Natural killer cell (primary cell): Measurements from ENCODE around the gene JADE1. TPM values are rescaled to one million over a fixed set of nuclear protein-coding genes. Genes with fewer than 3 reads are reported as not detected.
A peak's percentile ranks its signal among the peaks of the same experiment; 100 is the strongest.

Experiments
- ATAC-seq, 3 donors: fragments of 150-1000 bp in 2 of 3; fragments of 200-7000 bp in 1 of 3; cut with Tn5 transposase; 1 replicate in 1 of 3; 2 replicates in 2 of 3; pipeline ENCODE4 v1.10.0; 2021; ENCODE audit warnings: mild to moderate bottlenecking in 2 of 3, moderate library complexity in 2 of 3
- DNase-seq, 2 donors: peaks; one replicate each; pipeline versions ENCODE4 v3.0.0 to v3.0.0-alpha.2; 2013 to 2021; ENCODE audit warnings: mixed read lengths in 1 of 2
- H3K27ac ChIP-seq: one replicate; pipeline ENCODE4 v1.5.1; 2013; ENCODE audit warnings: mild to moderate bottlenecking, low read length
- H3K27me3 ChIP-seq: one replicate; pipeline ENCODE4 v1.6.1; 2013; ENCODE audit warnings: low read length; ENCODE audit not compliant: control insufficient read depth, insufficient read depth
- H3K36me3 ChIP-seq: one replicate; pipeline ENCODE4 v1.6.1; 2013; ENCODE audit warnings: low read length; ENCODE audit not compliant: control insufficient read depth, insufficient read depth
- H3K4me1 ChIP-seq: one replicate; pipeline ENCODE4 v1.6.1; 2013; ENCODE audit warnings: low read length; ENCODE audit not compliant: control insufficient read depth, insufficient read depth
- H3K4me3 ChIP-seq: one replicate; pipeline ENCODE4 v1.5.1; 2013; ENCODE audit warnings: low read length
- H3K9me3 ChIP-seq: one replicate; pipeline ENCODE4 v1.6.1; 2013; ENCODE audit warnings: low read length; ENCODE audit not compliant: control insufficient read depth, insufficient read depth
- H3K27ac Mint-ChIP-seq, 2 donors: one replicate each; pipeline ENCODE4 v1.8.0; 2022; ENCODE audit warnings: mild to moderate bottlenecking in 2 of 2, mixed read lengths in 2 of 2, moderate library complexity in 1 of 2
- H3K27me3 Mint-ChIP-seq, 2 donors: one replicate each; pipeline ENCODE4 v1.8.0; 2022; ENCODE audit warnings: low read depth in 2 of 2, mixed read lengths in 2 of 2
- H3K36me3 Mint-ChIP-seq: one replicate; pipeline ENCODE4 v1.8.0; 2022; ENCODE audit warnings: mixed read lengths
- H3K4me1 Mint-ChIP-seq, 2 donors: one replicate each; pipeline ENCODE4 v1.8.0; 2022; ENCODE audit warnings: mixed read lengths in 2 of 2
- H3K4me3 Mint-ChIP-seq: one replicate; pipeline ENCODE4 v1.8.0; 2022; ENCODE audit warnings: mild to moderate bottlenecking, moderate library complexity, mixed read lengths
- H3K9me3 Mint-ChIP-seq, 2 donors: one replicate each; pipeline ENCODE4 v1.8.0; 2022; ENCODE audit warnings: mixed read lengths in 2 of 2
- WGBS: methylation state at CpG from one replicate; pipeline ENCODE4 v1.1.7; 2013; ENCODE audit warnings: missing lambda C conversion rate; ENCODE audit not compliant: insufficient coverage; 5-methylcytosine and 5-hydroxymethylcytosine counted together
- intact Hi-C: fragments of 100-400 bp; cut with micrococcal nuclease; formaldehyde crosslinking; loops from one replicate; pipeline ENCODE4 v1.14.2; 2022
- total RNA-seq, 4 donors: library from RNA; stranded (reverse); fragments of 120-200 nt in 1 of 4; gene quantifications; one replicate each; pipeline versions ENCODE4 v1.2.3 to v1.2.4, GENCODE V29; 2013 to 2022
- TF ChIP-seq, protein P1 (sequence below): fragments of 200-600 bp; IDR thresholded peaks from one replicate; pipeline ENCODE4 v1.8.0; 2022; ENCODE audit warnings: antibody characterized with exemption

JADE1 gene
- total RNA-seq, 3 donors from 2014 or later (not counting 1 experiment from before 2014, with no cell fraction given) = 48.9 to 55.8 (median 52.7) TPM

DNA sequence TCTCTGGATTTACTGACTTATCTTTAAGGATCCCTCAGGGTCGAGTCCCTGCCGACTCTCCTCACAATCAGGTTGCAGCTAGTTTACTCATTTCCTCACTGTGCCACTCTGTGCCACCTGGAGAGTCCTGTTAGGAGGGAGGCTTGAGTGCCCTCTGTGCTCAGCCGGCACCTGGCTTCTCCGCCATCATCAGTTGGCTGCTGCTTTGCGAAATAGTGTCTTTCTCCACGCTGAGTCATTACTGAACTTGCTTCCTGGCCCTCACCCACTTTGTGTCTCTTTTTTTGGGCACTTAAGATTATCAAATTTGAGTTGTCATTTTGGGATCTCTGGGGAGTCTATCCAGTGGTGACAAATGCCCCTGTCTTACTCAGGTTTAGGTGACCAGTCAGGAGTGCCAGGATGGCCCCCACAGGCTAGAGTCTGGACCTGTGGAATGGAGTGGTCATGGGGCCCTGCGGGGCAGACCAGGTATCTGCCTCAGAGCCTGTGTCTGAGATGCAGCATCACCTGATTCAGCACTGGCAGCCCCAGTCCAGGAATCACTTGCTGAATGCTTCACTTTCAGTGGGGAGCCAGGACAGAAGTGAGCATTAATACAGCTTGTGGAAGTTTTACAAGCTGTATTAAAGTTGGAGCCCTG, 37.7 kb downstream of the JADE1 start:
- intact Hi-C loops = no loop called here
- Mint-ChIP-seq H3K36me3 (peaks cover 64% of the 10 kb centered on the region), H3K27me3 (no peaks in the 10 kb centered on the region), H3K4me1 (peaks cover 37 to 40% of the 10 kb centered on the region in 2 donors), H3K4me3 (no peak overlapping the region), H3K27ac (peak overlapping the region; percentile 52 to 76), H3K9me3 (no peaks in the 10 kb centered on the region)
- TF ChIP-seq, protein P1, sequence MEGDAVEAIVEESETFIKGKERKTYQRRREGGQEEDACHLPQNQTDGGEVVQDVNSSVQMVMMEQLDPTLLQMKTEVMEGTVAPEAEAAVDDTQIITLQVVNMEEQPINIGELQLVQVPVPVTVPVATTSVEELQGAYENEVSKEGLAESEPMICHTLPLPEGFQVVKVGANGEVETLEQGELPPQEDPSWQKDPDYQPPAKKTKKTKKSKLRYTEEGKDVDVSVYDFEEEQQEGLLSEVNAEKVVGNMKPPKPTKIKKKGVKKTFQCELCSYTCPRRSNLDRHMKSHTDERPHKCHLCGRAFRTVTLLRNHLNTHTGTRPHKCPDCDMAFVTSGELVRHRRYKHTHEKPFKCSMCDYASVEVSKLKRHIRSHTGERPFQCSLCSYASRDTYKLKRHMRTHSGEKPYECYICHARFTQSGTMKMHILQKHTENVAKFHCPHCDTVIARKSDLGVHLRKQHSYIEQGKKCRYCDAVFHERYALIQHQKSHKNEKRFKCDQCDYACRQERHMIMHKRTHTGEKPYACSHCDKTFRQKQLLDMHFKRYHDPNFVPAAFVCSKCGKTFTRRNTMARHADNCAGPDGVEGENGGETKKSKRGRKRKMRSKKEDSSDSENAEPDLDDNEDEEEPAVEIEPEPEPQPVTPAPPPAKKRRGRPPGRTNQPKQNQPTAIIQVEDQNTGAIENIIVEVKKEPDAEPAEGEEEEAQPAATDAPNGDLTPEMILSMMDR = no peak
- H3K9me3 ChIP-seq = no peaks in the 10 kb centered on the region
- ATAC-seq (peak in 1 of 3 donors; percentile 53), DNase-seq (no peak)
- H3K4me1 ChIP-seq = no peaks in the 10 kb centered on the region
- H3K36me3 ChIP-seq = peaks cover 84% of the 10 kb centered on the region
- H3K27ac ChIP-seq = no peak overlapping the region
- no peak overlapping the region for H3K4me3 ChIP-seq
- 66% methylated on average over 7 of the region's 7 CpGs for WGBS
- H3K27me3 ChIP-seq = no peaks in the 10 kb centered on the region

DNA sequence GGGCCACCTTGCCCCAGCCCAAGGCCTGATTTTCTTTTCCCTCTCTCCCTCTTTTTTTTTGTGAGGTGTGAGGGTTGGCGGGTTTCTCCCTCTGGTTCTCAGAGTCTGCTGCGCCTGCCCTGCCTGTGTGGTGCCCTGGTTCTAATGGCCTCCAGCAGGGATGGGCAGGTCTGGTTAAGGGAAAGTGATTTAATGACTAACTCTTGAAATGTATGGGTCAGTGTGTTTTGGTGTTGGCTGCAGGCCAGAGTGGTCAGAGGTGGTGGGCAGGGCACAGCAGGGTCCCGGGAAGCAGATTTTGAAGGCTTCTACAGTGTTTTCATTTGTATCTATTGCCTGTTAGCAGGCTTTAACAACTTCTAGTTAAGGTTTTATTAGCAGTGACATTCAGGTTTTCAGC, 39.0 kb downstream of the JADE1 start:
- Mint-ChIP-seq H3K9me3 (no peaks in the 10 kb centered on the region), H3K36me3 (peaks cover 68% of the 10 kb centered on the region), H3K27me3 (no peaks in the 10 kb centered on the region), H3K4me3 (no peak overlapping the region), H3K27ac (peak overlapping the region; percentile 76 to 98), H3K4me1 (peaks cover 39 to 40% of the 10 kb centered on the region in 2 donors)
- WGBS = 88% methylated on average over 3 of the region's 3 CpGs
- Histone ChIP-seq H3K27me3 (no peaks in the 10 kb centered on the region), H3K4me3 (no peak overlapping the region), H3K9me3 (no peaks in the 10 kb centered on the region), H3K4me1 (peaks cover under 1% of the 10 kb centered on the region), H3K27ac (no peak overlapping the region), H3K36me3 (peaks cover 87% of the 10 kb centered on the region)
- ATAC-seq (no peak), DNase-seq (no peak)
- intact Hi-C loops = no loop called here
- TF ChIP-seq, protein P1 = no peak

DNA sequence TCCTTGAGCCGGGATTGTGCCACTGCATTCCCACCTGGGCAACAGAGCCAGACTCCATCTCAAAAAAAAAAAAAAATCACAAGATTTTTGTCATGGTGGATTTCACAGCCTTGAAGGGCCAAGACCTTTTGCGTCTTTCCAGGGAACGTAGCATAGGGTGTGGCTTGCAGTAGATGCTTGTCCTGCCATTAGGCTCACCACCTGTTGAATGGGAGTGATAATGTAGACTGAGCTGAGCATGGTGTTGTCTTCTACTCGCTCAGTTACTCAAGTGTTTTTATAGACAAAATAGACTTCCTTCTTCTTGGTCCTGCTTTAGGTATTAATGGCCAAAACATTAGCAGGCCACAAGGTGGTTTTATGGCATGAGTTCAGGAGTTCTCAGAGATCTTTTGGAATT, 40.8 kb downstream of the JADE1 start:
- WGBS = 100% methylated on average over 3 of the region's 4 CpGs
- TF ChIP-seq, protein P1 = no peak
- intact Hi-C loops = no loop called here
- H3K9me3 Mint-ChIP-seq = no peaks in the 10 kb centered on the region
- H3K9me3 ChIP-seq = no peaks in the 10 kb centered on the region
- peaks cover 55% of the 10 kb centered on the region for H3K36me3 Mint-ChIP-seq
- H3K27ac Mint-ChIP-seq = peak overlapping the region; percentile 28 to 98
- H3K4me3 ChIP-seq = no peak overlapping the region
- no peaks in the 10 kb centered on the region for H3K27me3 ChIP-seq
- no peaks in the 10 kb centered on the region for H3K27me3 Mint-ChIP-seq
- no peak overlapping the region for H3K4me3 Mint-ChIP-seq
- peaks cover 76% of the 10 kb centered on the region for H3K36me3 ChIP-seq
- ATAC-seq = no peak
- H3K27ac ChIP-seq = no peak overlapping the region
- peaks cover 12% of the 10 kb centered on the region for H3K4me1 ChIP-seq
- peaks cover 41 to 45% of the 10 kb centered on the region in 2 donors for H3K4me1 Mint-ChIP-seq
- DNase-seq = no peak

DNA sequence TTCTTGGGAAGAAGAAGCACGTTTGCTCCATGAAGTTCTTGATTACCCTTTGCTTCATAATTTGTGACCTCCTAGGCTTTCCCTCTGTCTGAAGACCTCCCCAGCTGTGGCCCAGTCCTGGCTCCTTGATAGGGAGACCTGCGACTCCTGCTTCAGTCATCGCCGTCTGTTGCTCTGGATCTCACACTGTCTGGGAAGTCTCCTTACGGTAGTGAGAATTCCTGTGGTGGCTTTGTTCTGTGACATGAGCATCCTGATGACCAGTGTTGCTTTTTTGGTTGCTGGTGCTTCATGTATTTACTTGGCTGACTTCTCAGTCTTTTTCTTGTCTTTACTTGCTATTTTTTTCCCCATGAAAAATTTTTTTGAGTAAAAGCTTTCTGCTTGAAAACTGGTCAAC, 44.2 kb downstream of the JADE1 start:
- no peaks in the 10 kb centered on the region for H3K27me3 Mint-ChIP-seq
- Histone ChIP-seq H3K4me3 (no peak overlapping the region), H3K36me3 (peaks cover 78% of the 10 kb centered on the region), H3K9me3 (no peaks in the 10 kb centered on the region), H3K27ac (peak overlapping the region; percentile 68), H3K4me1 (peaks cover 20% of the 10 kb centered on the region), H3K27me3 (no peaks in the 10 kb centered on the region)
- 56% methylated on average over 5 of the region's 5 CpGs for WGBS
- intact Hi-C loops = loop anchor here (1.0 to 2.0 kb wide), 4 partner anchors 9 to 239 kb away; partner anchors contain the start of genes JADE1 and SCLT1
- H3K27ac Mint-ChIP-seq = peak overlapping the region; percentile 95 to 98
- H3K36me3 Mint-ChIP-seq = peaks cover 51% of the 10 kb centered on the region
- DNase-seq (no peak), ATAC-seq (peak in 1 of 3 donors; percentile 7)
- TF ChIP-seq, protein P1 = no peak
- peak overlapping the region; percentile 85 for H3K4me3 Mint-ChIP-seq
- H3K9me3 Mint-ChIP-seq = no peaks in the 10 kb centered on the region
- peaks cover 46 to 51% of the 10 kb centered on the region in 2 donors for H3K4me1 Mint-ChIP-seq
